Activated naive CD4-positive, alpha-beta T cell treated with anti-CD3 and anti-CD28 coated beads for 36 hours (primary cell): ENCODE results near the gene C11orf54. TPM values are rescaled to one million over a fixed set of nuclear protein-coding genes. Genes with fewer than 3 reads are reported as not detected.

ENCODE experiments used
- microRNA-seq: library from miRNA; unstranded; fragments of <30 nt; microRNA quantifications from one replicate; pipeline ENCODE4 v1.2.0, GENCODE V29; 2022; ENCODE audit warnings: borderline microRNAs expressed, borderline replicate concordance
- total RNA-seq, 2 experiments: library from RNA; stranded (reverse); gene quantifications; one replicate each; pipeline ENCODE4 v1.2.3, GENCODE V29; 2021

C11orf54 gene
- total RNA-seq, 2 experiments from 2014 or later, result 15.1 to 16.3 TPM

Small RNA genes lying within 50 kb of the gene (microRNA-seq; reads per million reads assigned to microRNA genes)
- gene MIR1304, result 36.2 reads per million, percentile 45 among the genes with 10 or more reads in this experiment

Other genes with a start within 250 kb of the C11orf54 start
- 10 to 100 TPM; 23.7 to 26.8 TPM for gene SMCO4, start 198.3 kb upstream of the C11orf54 start, total RNA-seq
- gene CEP295, start 80.0 kb upstream of the C11orf54 start, total RNA-seq, result 10 to 100 TPM; 22.9 to 23.2 TPM
- gene TAF1D, start 177 bp upstream of the C11orf54 start, total RNA-seq, result 100 to 1,000 TPM; 442 to 482 TPM
- 10 to 100 TPM; 19.4 to 22.6 TPM for gene MED17, start 42.6 kb downstream of the C11orf54 start, total RNA-seq
- not detected for gene VSTM5, start 108.9 kb downstream of the C11orf54 start, total RNA-seq